ENCODE measurements around the gene ZCCHC24. TPM values are rescaled to one million over a fixed set of nuclear protein-coding genes. Genes with fewer than 3 reads are reported as not detected.

Gene ZCCHC24
- polyA plus RNA-seq, 1 of the 3 experiments (the other 2 are of a cell fraction): 15.8 TPM

GRCh38 chr10:79367426-79368189 is 77.8 kb downstream of the ZCCHC24 start:
- H3K27me3 ChIP-seq (ENCODE audit: insufficient read depth): no peaks in the 10 kb centered on the region
- WGBS (ENCODE audit: low lambda C conversion rate): 37% methylated on average over 6 of the region's 6 CpGs
- peak overlapping the region; percentile 31; the same call in 1 of the 2 replicates for H3K4me2 ChIP-seq
- no peaks in the 10 kb centered on the region for H4K20me1 ChIP-seq (ENCODE audit: insufficient read depth)
- H3F3A ChIP-seq (replicated peaks; ENCODE audit: insufficient read depth): peaks cover 35% of the 10 kb centered on the region
- POLR2A ChIA-PET: no interaction called here
- no peak for DNase-seq
- H3K4me1 ChIP-seq (ENCODE audit: control insufficient read depth in 1 of 2, insufficient read depth in 2 of 2, low read depth in 1 of 2, low read length in 1 of 2): peaks cover 0 to 10% of the 10 kb centered on the region in 2 experiments; a peak in 1 of 4 replicates
- peaks cover 8% of the 10 kb centered on the region; the same call in 1 of the 2 replicates for H3K9me3 ChIP-seq
- CTCF ChIA-PET: no interaction called here
- H3K4me3 ChIP-seq (ENCODE audit: low read depth in 2 of 2, low read length in 1 of 2): no peak overlapping the region
- H3K9me2 ChIP-seq: no peaks in the 10 kb centered on the region
- peak overlapping the region in 1 of 2 experiments; percentile 85; a peak in 2 of 4 replicates for H3K27ac ChIP-seq (ENCODE audit: low read depth in 2 of 2, low read length in 1 of 2)
- H3K9ac ChIP-seq: peak overlapping the region; percentile 11; the same call in 1 of the 2 replicates
- peaks cover 0 to 5% of the 10 kb centered on the region in 2 experiments for H3K36me3 ChIP-seq (replicated peaks in 1 of 2; ENCODE audit: control insufficient read depth in 1 of 2, insufficient read depth in 2 of 2, low read length in 1 of 2)
- no peaks in the 10 kb centered on the region for H3K79me2 ChIP-seq (ENCODE audit: insufficient read depth)
- H2AFZ ChIP-seq (ENCODE audit: low read depth): peak overlapping the region; percentile 14; the same call in 1 of the 2 replicates
- TF ChIP-seq RCOR1 (IDR thresholded peaks at IDR 0.05; ENCODE audit: low read length) (no peak), NFIC (IDR thresholded peaks at IDR 0.05; ENCODE audit: borderline replicate concordance) (peak; percentile 49; the same call in 1 of the 2 replicates), TAF1 (IDR thresholded peaks at IDR 0.05; ENCODE audit: borderline replicate concordance, low read depth, low read length) (no peak), MAX (IDR thresholded peaks at IDR 0.05; ENCODE audit: low read depth) (no peak), USF2 (IDR thresholded peaks at IDR 0.05; ENCODE audit: borderline replicate concordance, low read depth, low read length) (no peak), GATA2 (CRISPR knock-in tag; IDR thresholded peaks at IDR 0.05) (no peak), REST (IDR thresholded peaks at IDR 0.05; ENCODE audit: low read depth, low read length) (no peak), FOSL2 (IDR thresholded peaks at IDR 0.05; ENCODE audit: borderline replicate concordance, low read depth) (peak; percentile 41; the same call in 1 of the 2 replicates), CHD2 (IDR thresholded peaks at IDR 0.05; ENCODE audit: low read length, partially characterized antibody) (no peak), PBX3 (IDR thresholded peaks at IDR 0.05) (peak; percentile 53), ELF1 (IDR thresholded peaks at IDR 0.05) (no peak), RXRA (IDR thresholded peaks at IDR 0.05; ENCODE audit: borderline replicate concordance, low read depth) (0 out of 2 replicates have a peak, but pooled peaks have one; percentile 4), RFX5 (IDR thresholded peaks at IDR 0.05; ENCODE audit: low read length) (peak; percentile 93), TCF12 (IDR thresholded peaks at IDR 0.05) (peak; percentile 53), MEF2A (IDR thresholded peaks at IDR 0.05; ENCODE audit: borderline replicate concordance, low read depth) (peak; percentile 38; the same call in 1 of the 2 replicates), FOXM1 (IDR thresholded peaks at IDR 0.05; ENCODE audit: low read depth) (peak; percentile 30; the same call in 1 of the 2 replicates), EZH2phosphoT487 (IDR thresholded peaks at IDR 0.05; ENCODE audit: borderline replicate concordance, low read depth) (no peak), POLR2AphosphoS5 (IDR thresholded peaks at IDR 0.05; ENCODE audit: low read depth, low read length) (no peak), EP300 (IDR thresholded peaks at IDR 0.05; ENCODE audit: borderline replicate concordance in 1 of 2, low read depth in 1 of 2, low read length in 1 of 2) (no peak), USF1 (IDR thresholded peaks at IDR 0.05; ENCODE audit: borderline replicate concordance, low read depth) (no peak), YY1 (IDR thresholded peaks at IDR 0.05; ENCODE audit: low read depth) (no peak), NRF1 (IDR thresholded peaks at IDR 0.05; ENCODE audit: low read depth, low read length) (no peak), RAD21 (IDR thresholded peaks at IDR 0.05; ENCODE audit: low read length) (no peak), IRF3 (IDR thresholded peaks at IDR 0.05; ENCODE audit: low read depth, low read length) (no peak), TEAD4 (IDR thresholded peaks at IDR 0.05; ENCODE audit: borderline replicate concordance, insufficient read depth) (no peak), GABPA (IDR thresholded peaks at IDR 0.05; ENCODE audit: low read depth) (no peak)

Measured in SK-N-SH (cell line).